Hematopoietic multipotent progenitor cell treated with erythropoietin and hydrocortisone succinate and interleukin-3 and kit ligand, for 17 days (in vitro differentiated cells): ENCODE data around the gene DGLUCY.
"Not testable (repeated sequence)": the region's sequence is repeated elsewhere in the genome, so short reads cannot be mapped to it uniquely, and the experiment has no call there.

ENCODE experiments used
- DNase-seq: peaks from one replicate; pipeline ENCODE4 v3.0.0-alpha.2; 2015; ENCODE audit warnings: low spot score

The DGLUCY gene

GRCh38 chr14:91140672-91141071 is 26.8 kb downstream of the DGLUCY start:
- DNase-seq = no peak

DNA sequence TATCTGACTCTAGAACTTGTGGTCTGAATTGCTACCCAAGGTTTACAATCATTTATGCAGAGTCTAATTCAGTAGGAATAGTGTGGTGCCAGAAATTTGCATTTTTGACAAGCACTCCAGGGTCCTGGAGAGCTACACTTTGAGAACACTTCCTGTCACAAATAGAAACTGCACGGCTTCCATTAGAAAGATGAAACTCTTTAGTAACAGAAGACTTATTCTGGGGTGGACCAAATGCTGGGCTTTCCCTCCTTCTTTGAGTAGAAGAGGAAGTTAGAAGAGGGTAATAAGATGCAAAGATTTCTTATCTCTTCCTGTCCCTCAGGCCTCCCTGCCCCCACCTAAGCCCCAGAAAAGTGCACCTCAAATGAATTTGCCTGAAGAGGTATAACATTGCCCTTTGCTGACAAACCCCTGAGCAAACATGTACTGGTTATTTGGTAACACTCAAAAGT is 28.4 kb downstream of the DGLUCY start:
- DNase-seq = no peak

DNA sequence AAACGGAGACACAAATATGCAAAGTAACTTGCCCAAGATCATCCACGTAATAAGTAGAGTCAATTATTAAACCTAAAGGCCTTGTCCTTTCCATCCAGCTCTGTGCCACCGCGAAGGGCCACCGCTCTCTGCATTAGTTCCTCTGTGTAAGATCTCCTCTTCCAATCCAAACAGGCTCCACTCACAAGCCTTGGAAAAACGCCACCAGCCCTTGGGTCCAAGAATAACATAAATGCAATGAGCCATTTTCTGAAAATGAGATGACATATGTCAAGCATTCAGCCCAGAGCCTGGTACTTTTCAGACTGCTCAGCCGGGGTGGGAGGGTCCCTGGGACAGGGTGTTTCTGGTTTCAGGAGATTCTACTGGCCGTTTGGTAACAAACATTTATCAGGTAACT is 30.0 kb downstream of the DGLUCY start:
- DNase-seq = no peak

GRCh38 chr14:91144425-91145145 is 30.7 kb downstream of the DGLUCY start:
- DNase-seq = no peak

- no peak for DNase-seq
Observed at GRCh38 chr14:91145391-91146160, 31.7 kb downstream of the DGLUCY start.

DNA sequence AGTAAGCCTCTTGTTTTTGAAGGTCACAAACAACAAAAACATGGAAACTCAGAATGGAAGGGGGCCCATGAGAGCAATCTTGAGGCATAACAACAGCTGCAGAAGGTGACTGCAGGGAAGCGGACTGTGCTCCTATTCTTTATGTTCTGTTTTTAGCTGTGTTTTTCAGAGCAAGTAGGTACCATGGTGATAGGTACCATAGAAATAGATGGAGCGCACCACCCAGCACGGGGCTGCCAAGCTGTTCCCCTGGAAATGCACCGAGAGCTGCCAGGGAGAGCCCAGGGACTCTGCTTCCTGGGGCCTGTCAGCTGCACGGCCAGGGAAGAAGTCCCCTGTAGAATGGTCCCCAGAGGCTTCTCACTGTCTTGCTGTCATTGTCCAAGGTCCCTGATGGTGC is 32.8 kb downstream of the DGLUCY start:
- DNase-seq = no peak

DNA sequence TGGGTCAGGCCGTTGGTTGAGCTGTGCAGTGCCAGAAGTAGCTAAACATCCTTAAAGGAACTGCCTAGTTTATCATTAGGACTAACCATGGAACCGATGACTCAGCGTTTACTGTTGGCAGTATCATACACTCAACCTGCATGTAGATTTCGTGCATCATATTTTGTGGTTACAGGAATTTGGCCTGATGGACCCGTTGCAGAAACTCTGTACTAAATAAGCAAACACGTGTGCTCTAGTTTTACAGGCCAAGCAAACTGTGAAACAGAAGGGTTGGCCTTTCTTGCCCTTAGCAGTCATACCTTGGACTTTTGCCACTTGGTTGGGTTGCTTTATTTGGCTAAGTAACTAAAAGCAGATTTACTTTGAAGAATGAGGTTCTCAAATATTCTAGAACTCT is 35.6 kb downstream of the DGLUCY start:
- peak; percentile 54 for DNase-seq

DNA sequence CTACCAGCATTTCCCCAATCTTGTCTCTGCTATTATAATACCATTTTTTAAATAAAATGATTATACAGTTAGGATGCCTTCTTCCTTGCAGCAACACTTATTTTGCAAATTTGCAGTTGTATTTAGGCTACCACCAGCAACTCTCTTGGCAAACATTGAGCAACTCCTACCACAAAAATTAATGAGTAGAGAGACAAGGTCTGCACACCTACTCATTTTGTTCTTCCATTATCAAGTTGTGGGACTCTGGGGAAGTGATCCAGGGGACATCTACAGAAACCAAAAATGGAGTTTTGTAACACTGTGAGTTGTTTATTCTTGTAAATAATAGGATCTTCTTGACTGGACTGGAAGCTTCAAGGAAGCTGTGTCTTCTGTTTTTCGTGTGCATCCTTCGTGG is 38.6 kb downstream of the DGLUCY start:
- DNase-seq = no peak

- no peak for DNase-seq
Observed at GRCh38 chr14:91153360-91153759, 39.5 kb downstream of the DGLUCY start.

- DNase-seq = no peak
Observed at GRCh38 chr14:91154851-91155625, 41.2 kb downstream of the DGLUCY start.

- no peak for DNase-seq
Observed at GRCh38 chr14:91155626-91156089, 41.8 kb downstream of the DGLUCY start.

- not testable (repeated sequence) for DNase-seq
Observed at GRCh38 chr14:91156142-91156666, 42.3 kb downstream of the DGLUCY start.

GRCh38 chr14:91156877-91157276 is 43.0 kb downstream of the DGLUCY start:
- not testable (repeated sequence) for DNase-seq

- DNase-seq = no peak
Observed at GRCh38 chr14:91158091-91158790, 44.4 kb downstream of the DGLUCY start.

DNA sequence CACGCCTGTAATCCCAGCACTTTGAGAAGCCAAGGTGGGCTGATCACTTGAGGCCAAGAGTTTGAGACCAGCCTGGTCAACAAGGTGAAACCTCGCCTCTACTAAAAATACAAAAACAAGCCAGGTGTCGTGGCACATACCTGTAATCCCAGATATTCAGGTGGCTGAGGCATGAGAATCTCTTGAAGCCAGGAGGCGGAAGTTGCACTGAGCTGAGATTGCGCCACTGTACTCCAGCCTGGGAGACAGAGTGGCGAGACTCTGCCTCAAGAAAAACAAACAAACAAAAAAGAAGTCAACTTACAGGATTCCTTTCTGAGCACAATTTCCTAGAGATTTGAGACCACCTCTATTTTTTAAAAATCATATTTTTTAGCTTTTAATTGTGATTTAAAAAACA is 45.3 kb downstream of the DGLUCY start:
- DNase-seq = no peak

DNA sequence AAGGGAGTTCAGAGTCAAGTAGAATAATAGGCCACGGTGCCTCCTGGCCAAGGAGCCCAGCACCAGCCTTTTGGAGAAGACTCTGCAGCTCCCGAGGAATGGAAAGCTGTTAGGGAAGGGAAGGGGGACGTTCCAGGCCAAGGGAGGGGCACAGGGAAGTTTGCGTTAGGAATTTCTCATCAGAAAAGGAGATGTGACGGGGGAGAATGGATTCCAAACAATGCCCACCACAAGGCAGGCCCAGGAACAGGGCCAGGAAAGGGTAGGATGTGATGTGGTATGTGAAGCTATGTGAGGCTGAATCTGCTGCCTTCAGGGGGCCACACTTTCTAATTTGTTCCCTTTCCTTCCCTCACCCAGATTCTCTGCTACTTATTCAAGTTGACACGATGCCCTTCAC is 46.0 kb downstream of the DGLUCY start:
- no peak for DNase-seq

GRCh38 chr14:91163316-91163715 is 49.4 kb downstream of the DGLUCY start:
- DNase-seq = no peak

GRCh38 chr14:91164676-91165075 is 50.8 kb downstream of the DGLUCY start:
- no peak for DNase-seq

GRCh38 chr14:91167380-91167770 is 53.5 kb downstream of the DGLUCY start:
- no peak for DNase-seq

- DNase-seq = no peak
Observed at GRCh38 chr14:91169951-91170350, 56.1 kb downstream of the DGLUCY start.

- DNase-seq = no peak
Observed at GRCh38 chr14:91170504-91171121, 56.7 kb downstream of the DGLUCY start.
